ENCODE measurements around the gene GRAMD2A.

Gene GRAMD2A

GRCh38 chr15:72130272-72130671, 67.3 kb downstream of the GRAMD2A start:
- DNase-seq: no peak

- no peak for DNase-seq
Observed at GRCh38 chr15:72128359-72128758, 69.2 kb downstream of the GRAMD2A start.

DNA sequence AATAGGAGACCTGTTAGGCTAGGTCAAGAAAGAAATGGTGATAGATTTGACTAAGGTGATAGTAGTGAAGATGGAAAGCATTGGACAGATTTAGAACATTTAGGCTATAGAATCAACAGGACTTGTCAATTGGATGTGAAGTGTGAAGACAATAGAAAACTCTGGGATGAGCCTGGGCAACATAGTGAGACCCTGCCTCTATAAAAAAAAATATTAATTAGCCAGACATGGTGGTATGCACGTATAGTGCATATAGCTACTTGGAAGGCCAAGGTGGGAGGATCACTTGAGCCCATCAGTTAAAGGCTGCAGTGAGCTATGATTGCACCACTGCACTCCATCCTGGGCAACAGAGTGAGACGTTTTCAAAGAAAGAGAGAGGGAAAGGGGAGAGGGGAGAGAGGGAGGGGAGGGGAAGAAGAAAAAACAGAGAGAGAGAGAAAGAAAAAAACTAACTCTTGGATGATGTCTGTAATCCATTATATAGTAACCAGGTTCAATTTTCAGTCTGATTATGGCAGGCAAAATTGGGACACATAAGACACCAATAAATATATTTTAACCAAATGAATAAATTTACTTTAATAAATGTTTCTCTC, 69.8 kb downstream of the GRAMD2A start:
- no peak for DNase-seq

DNA sequence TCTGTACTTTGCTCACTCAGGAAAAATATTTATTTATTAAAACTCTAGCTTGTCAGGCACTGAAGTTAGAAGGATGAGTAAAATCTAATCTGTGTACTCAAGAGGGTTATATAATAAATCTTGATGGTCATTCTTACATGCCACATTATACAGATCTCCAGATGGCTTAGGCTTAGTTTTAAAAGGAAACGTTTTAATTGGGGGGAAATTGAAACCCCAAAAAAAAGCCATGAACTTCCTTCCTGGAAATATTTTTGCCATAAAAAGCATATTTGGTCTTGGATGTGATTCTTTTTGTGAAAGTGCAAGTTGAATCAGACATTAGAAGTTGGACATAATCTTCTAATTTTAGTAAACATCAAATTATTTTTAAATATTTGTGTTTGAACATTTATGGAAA, 73.4 kb downstream of the GRAMD2A start:
- DNase-seq: no peak

DNA sequence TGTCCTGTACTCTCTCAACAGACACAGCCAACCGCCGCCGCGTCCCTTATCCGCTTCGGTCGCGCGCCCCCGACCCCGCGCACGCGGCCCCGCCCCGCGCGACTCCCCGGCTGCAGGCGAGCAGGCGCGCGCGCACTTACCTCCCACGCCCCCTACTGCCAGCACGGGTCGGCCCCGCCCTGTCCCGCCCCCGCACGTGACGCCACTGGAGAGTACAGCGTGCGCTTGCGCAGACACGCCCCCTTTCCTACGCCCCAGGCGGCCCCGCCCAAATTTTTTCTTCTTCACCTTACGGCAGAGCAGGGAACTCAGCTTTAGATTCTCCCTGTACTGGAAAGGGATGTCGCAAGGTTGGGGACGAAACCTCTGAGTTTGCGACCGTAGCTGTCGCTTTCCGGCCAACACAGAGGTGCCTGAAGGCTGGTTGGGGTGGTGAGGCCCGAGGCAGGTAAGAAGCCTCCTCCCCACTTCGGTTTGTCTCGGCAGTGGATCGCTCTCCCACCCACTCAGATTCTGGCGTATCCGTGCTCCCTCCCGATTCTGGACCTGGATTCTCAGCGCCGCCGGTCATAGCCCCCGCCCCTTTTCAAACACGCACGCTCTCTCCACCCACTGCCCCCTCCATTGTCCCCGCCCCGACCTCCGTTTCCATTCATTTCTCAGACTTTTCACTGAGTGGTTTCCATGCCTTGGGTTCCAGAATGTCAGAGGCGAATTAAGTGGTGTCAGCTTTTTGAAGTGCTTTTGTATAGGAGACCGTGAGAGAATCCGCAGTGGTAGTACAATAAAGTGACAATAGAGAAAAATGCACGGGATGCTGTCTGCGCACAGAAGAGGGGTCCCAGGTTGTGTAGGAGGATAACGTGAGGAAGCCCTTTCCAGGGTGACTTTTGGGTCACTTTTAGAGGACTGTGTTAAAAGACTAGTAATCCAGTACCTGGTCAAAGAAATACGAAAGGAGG, 79.3 kb downstream of the GRAMD2A start, which contains the start of the genes MYO9A and SENP8:
Gene MYO9A, minus strand, starts transcription at position 134 of the 962 bp plus-strand sequence. CDS start 71,587 bp downstream, outside the sequence.
Gene SENP8, plus strand, starts transcription at position 387 of the 962 bp plus-strand sequence. CDS start 21,221 bp downstream, outside the sequence.
- peak; percentile 97 for DNase-seq

DNA sequence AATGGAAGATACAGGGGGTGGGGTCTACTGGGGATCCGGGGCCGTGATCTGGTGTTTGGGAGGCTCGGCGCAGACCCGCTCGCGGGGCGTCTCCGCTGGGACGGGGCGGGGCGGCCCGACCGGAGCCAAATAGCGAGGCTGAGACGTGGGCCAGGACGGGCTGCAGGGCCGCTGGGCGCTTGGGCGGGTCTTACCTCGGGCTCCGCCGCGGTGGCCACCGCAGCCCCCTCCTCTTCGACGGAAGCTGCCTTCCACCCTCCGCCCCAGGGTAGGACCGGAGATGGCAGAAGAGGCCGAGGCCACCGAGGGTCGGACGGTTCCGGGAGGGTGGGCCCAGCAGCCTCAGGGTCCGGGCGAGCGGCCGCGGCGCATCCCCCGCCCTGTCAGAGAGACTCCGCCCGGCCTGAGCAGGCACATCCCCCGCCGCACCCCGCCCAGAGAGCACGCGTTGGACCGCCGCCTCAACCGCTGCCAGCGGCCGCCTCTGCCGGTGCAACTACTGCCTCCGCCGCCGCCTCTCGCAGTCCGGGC, 80.0 kb downstream of the GRAMD2A start:
- DNase-seq: peak; percentile 93

GRCh38 chr15:72116731-72117485, 80.7 kb downstream of the GRAMD2A start:
- DNase-seq: peak; percentile 69

GRCh38 chr15:72113347-72114031, 84.1 kb downstream of the GRAMD2A start:
- no peak for DNase-seq

GRCh38 chr15:72112805-72113204, 84.8 kb downstream of the GRAMD2A start:
- DNase-seq: no peak

DNA sequence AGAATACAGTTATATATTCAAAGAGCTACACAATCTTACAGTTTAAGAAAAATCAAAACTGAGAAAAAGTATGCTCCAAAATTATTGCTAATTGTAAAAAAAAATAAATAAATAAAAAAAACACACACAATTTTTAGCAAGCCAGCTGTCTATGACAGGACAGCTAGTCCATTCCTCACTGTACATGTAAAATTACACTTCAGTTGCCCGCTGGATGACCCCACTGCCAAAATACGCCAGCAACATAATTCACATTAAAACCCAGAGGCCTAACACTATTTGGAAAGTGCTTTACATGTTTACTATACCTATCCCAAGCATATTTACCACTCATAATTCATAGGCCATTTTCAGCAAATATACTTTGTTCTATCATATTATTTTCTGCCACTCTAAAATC, 85.5 kb downstream of the GRAMD2A start:
- DNase-seq: no peak

DNA sequence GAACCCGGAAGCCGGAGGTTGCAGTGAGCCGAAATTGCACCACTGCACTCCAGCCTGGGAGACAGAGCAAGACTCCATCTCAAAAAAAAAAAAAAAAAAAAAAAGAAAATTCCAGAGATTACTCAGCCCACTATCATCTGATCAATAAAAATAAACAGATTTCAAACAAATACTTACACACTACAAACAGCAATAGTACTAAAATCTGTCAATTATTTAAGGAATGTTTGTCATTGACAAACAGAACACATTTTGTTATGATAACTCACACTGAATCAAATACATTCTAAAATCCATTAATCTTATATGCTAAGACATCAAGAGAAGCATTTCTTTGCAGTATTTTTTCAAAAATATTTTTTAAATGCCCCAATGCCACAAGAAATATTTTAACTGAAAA, 87.2 kb downstream of the GRAMD2A start:
- DNase-seq: no peak

Data from retina (tissue), 1 donor.